ENCODE results near the gene IKZF1.

GRCh38 chr7:50391386-50391785 is 86.9 kb downstream of the IKZF1 start:
- TF ChIP-seq POLR2AphosphoS5 (IDR thresholded peaks at IDR 0.05; ENCODE audit: borderline replicate concordance, low read depth, low read length) (no peak), EZH2 (IDR thresholded peaks at IDR 0.05) (no peak), FOXP2 (optimal IDR thresholded peaks at IDR 0.05; ENCODE audit: control extremely low read depth, extremely low read length, insufficient read depth) (no peak)
